B cell (primary cell): Measurements from ENCODE around the gene MRPL36. TPM values are rescaled to one million over a fixed set of nuclear protein-coding genes. Genes with fewer than 3 reads are reported as not detected.

Experiments used
- ATAC-seq: fragments of 200-7000 bp; cut with Tn5 transposase; one replicate; pipeline ENCODE4 v1.10.0; 2021; ENCODE audit warnings: low read depth, mild to moderate bottlenecking, moderate number of reproducible peaks, moderate library complexity
- CTCF ChIA-PET: fragments of 350-600 bp; sonication (Branson Sonifier 250); formaldehyde crosslinking; loops from one replicate; lab custom pipeline; 2021; ENCODE audit warnings: antibody characterized with exemption, inconsistent platforms; lab: Charles Lee
- POLR2A ChIA-PET: fragments of 350-600 bp; sonication (Branson Sonifier 250); formaldehyde crosslinking; loops from one replicate; lab custom pipeline; 2021; ENCODE audit warnings: antibody characterized with exemption; lab: Charles Lee
- DNase-seq: peaks from one replicate; pipeline ENCODE4 v3.0.0; 2013
- H2AFZ ChIP-seq: 2 replicates; pipeline ENCODE4 v1.6.1; 2012; ENCODE audit warnings: mild to moderate bottlenecking, low read depth, low read length; ENCODE audit not compliant: insufficient read depth, poor library complexity, severe bottlenecking
- H3K27ac ChIP-seq, 2 donors: 1 replicate in 1 of 2; 2 replicates in 1 of 2; pipeline ENCODE4 v1.5.1; 2012 to 2013; ENCODE audit warnings: low read length in 2 of 2, mild to moderate bottlenecking in 2 of 2, moderate library complexity in 1 of 2
- H3K27me3 ChIP-seq, 4 experiments: fragments of 200-600 bp in 1 of 4; sonication (generic) in 1 of 4; replicated peaks in 1 of 4; 1 replicate in 2 of 4; 2 replicates in 2 of 4; pipeline versions ENCODE4 v1.6.1 to v1.7.0; 2013 to 2016; ENCODE audit warnings: low read length in 3 of 4, mild to moderate bottlenecking in 2 of 4, mixed read lengths in 1 of 4, moderate library complexity in 1 of 4; ENCODE audit not compliant: insufficient read depth in 4 of 4, control insufficient read depth in 3 of 4; ENCODE audit errors: control extremely low read depth in 1 of 4
- H3K36me3 ChIP-seq, 2 experiments: replicated peaks in 1 of 2; 1 replicate in 1 of 2; 2 replicates in 1 of 2; pipeline versions ENCODE4 v1.6.1 to v1.7.1; 2013; ENCODE audit warnings: low read length in 1 of 2; ENCODE audit not compliant: insufficient read depth in 2 of 2, control insufficient read depth in 1 of 2; ENCODE audit errors: control extremely low read depth in 1 of 2, extremely low read depth in 1 of 2
- H3K4me1 ChIP-seq, 2 donors: fragments of 200-600 bp in 1 of 2; sonication (generic) in 1 of 2; 1 replicate in 1 of 2; 2 replicates in 1 of 2; pipeline versions ENCODE4 v1.5.1 to v1.6.1; 2013 to 2017; ENCODE audit warnings: low read length in 2 of 2; ENCODE audit not compliant: control insufficient read depth in 2 of 2, insufficient read depth in 2 of 2
- H3K4me2 ChIP-seq: replicated peaks from 2 replicates; pipeline ENCODE3; 2012; ENCODE audit warnings: mild to moderate bottlenecking, low read depth, low read length; ENCODE audit not compliant: poor library complexity, severe bottlenecking
- H3K4me3 ChIP-seq, 5 experiments: fragments of 200-600 bp in 1 of 5; sonication (generic) in 1 of 5; 1 replicate in 3 of 5; 2 replicates in 2 of 5; pipeline versions ENCODE4 v1.5.1 to v1.7.0; 2011 to 2016; ENCODE audit warnings: low read length in 4 of 5, mild to moderate bottlenecking in 4 of 5, low read depth in 2 of 5, control low read depth in 1 of 5, moderate library complexity in 1 of 5; ENCODE audit not compliant: insufficient read depth in 1 of 5; ENCODE audit errors: control extremely low read depth in 1 of 5, extremely low read depth in 1 of 5
- H3K79me2 ChIP-seq: fragments of 200-600 bp; sonication (generic); one replicate; pipeline ENCODE4 v1.6.0; 2016; ENCODE audit warnings: low read length; ENCODE audit not compliant: control insufficient read depth, insufficient read depth
- H3K9ac ChIP-seq: fragments of 200-600 bp; sonication (generic); 2 replicates; pipeline ENCODE4 v1.6.1; 2017; ENCODE audit warnings: mild to moderate bottlenecking, low read length, moderate library complexity
- H3K9me3 ChIP-seq, 3 donors: one replicate each; pipeline versions ENCODE4 v1.6.1 to v1.7.1; 2013; ENCODE audit warnings: low read length in 2 of 3; ENCODE audit not compliant: control insufficient read depth in 2 of 3, insufficient read depth in 1 of 3; ENCODE audit errors: control extremely low read depth in 1 of 3
- H4K20me1 ChIP-seq: 2 replicates; pipeline ENCODE4 v1.6.0; 2012; ENCODE audit warnings: mild to moderate bottlenecking, low read length; ENCODE audit not compliant: insufficient read depth, control insufficient read depth, poor library complexity, severe bottlenecking
- H3K27ac Mint-ChIP-seq: one replicate; pipeline ENCODE4 v1.8.0; 2021; ENCODE audit warnings: mixed read lengths
- H3K27me3 Mint-ChIP-seq: one replicate; pipeline ENCODE4 v1.8.0; 2021; ENCODE audit warnings: mixed read lengths
- H3K4me1 Mint-ChIP-seq: one replicate; pipeline ENCODE4 v1.8.0; 2021; ENCODE audit warnings: mixed read lengths
- H3K4me3 Mint-ChIP-seq: one replicate; pipeline ENCODE4 v1.8.0; 2021; ENCODE audit warnings: mixed read lengths
- H3K9me3 Mint-ChIP-seq: one replicate; pipeline ENCODE4 v1.8.0; 2022; ENCODE audit warnings: mixed read lengths; ENCODE audit not compliant: insufficient read depth
- CTCF ChIP-seq: fragments of 200-600 bp; IDR thresholded peaks from one replicate; pipeline ENCODE4 v1.8.0; 2022; ENCODE audit warnings: antibody characterized with exemption, mild to moderate bottlenecking
- EZH2 ChIP-seq: IDR thresholded peaks from 2 replicates; pipeline ENCODE4 v1.6.1; 2012; ENCODE audit warnings: borderline replicate concordance, low read depth, mild to moderate bottlenecking, moderate library complexity, low read length; ENCODE audit not compliant: insufficient read depth, poor library complexity, severe bottlenecking
- WGBS: methylation state at CpG from one replicate; pipeline ENCODE4 v1.1.5; 2013; ENCODE audit warnings: missing lambda C conversion rate; ENCODE audit not compliant: insufficient coverage; 5-methylcytosine and 5-hydroxymethylcytosine counted together
- intact Hi-C: fragments of 100-400 bp; cut with micrococcal nuclease; formaldehyde crosslinking; loops from one replicate; pipeline ENCODE4 v1.10.0; 2022
- polyA plus RNA-seq: library from polyadenylated mRNA; depleted of rRNA; stranded (reverse); fragments of >200 nt; gene quantifications from 2 replicates; pipeline ENCODE4 v1.2.3, GENCODE V29; 2012
- total RNA-seq, 2 donors: library from RNA; stranded (reverse); fragments of 120-200 nt in 1 of 2; gene quantifications; 1 replicate in 1 of 2; 2 replicates in 1 of 2; pipeline versions ENCODE4 v1.2.3 to v1.2.4, GENCODE V29; 2013 to 2022

MRPL36 gene
- total and polyA plus RNA-seq, 2 donors (not counting 1 experiment from before 2014, with no cell fraction given), result 12.5 to 25.0 TPM

- Histone ChIP-seq H3K9me3 (no peaks in the 10 kb centered on the region), H2AFZ (no peak overlapping the region), H3K36me3 (no peaks in the 10 kb centered on the region), H3K9ac (no peak overlapping the region), H3K4me2 (no peak overlapping the region), H3K27ac (no peak overlapping the region), H3K4me3 (no peak overlapping the region), H4K20me1 (no peaks in the 10 kb centered on the region), H3K27me3 (peaks cover 0 to 16% (median 0%) of the 10 kb centered on the region in 4 experiments), H3K79me2 (no peaks in the 10 kb centered on the region), H3K4me1 (no peaks in the 10 kb centered on the region)
- DNase-seq (no peak), ATAC-seq (no peak)
- no peak overlapping the region for H3K4me3 Mint-ChIP-seq
- peaks cover 22% of the 10 kb centered on the region for H3K27me3 Mint-ChIP-seq
- CTCF ChIA-PET, result no interaction called here
- whole genome bisulfite sequencing, result 82% methylated on average over 20 of the region's 23 CpGs
- intact Hi-C loops, result no loop called here
- TF ChIP-seq CTCF (no peak), EZH2 (no peak)
- no peaks in the 10 kb centered on the region for H3K9me3 Mint-ChIP-seq
- no peak overlapping the region for H3K27ac Mint-ChIP-seq
- POLR2A ChIA-PET, result no interaction called here
- no peaks in the 10 kb centered on the region for H3K4me1 Mint-ChIP-seq
Measured at GRCh38 chr5:1836176-1836890, 36.7 kb upstream of the MRPL36 start.

- Histone ChIP-seq H4K20me1 (no peaks in the 10 kb centered on the region), H3K9me3 (no peaks in the 10 kb centered on the region), H3K4me1 (no peaks in the 10 kb centered on the region), H2AFZ (no peak overlapping the region), H3K4me2 (no peak overlapping the region), H3K27me3 (peaks cover 0 to 7% (median 0%) of the 10 kb centered on the region in 4 experiments), H3K4me3 (no peak overlapping the region), H3K9ac (no peak overlapping the region), H3K36me3 (no peaks in the 10 kb centered on the region), H3K79me2 (no peaks in the 10 kb centered on the region), H3K27ac (no peak overlapping the region)
- DNase-seq (no peak), ATAC-seq (no peak)
- Mint-ChIP-seq H3K4me3 (no peak overlapping the region), H3K9me3 (no peaks in the 10 kb centered on the region), H3K27ac (no peak overlapping the region), H3K4me1 (no peaks in the 10 kb centered on the region), H3K27me3 (peaks cover 19% of the 10 kb centered on the region)
- intact Hi-C loops, result no loop called here
- TF ChIP-seq EZH2 (no peak), CTCF (no peak)
- ChIA-PET POLR2A (no interaction called here), CTCF (no interaction called here)
- WGBS, result 90% methylated on average over 11 of the region's 13 CpGs
Measured at GRCh38 chr5:1835431-1835830, 35.8 kb upstream of the MRPL36 start.
